H1 (cell line): ENCODE data around the gene NAV2. TPM values are rescaled to one million over a fixed set of nuclear protein-coding genes. Genes with fewer than 3 reads are reported as not detected.

Experiments
- CTCF ChIA-PET: fragments of 300-600 bp; sonication (Branson Sonifier 250); formaldehyde crosslinking; loops from one replicate; lab custom pipeline; 2021; ENCODE audit not compliant: partially characterized antibody; lab: Charles Lee
- POLR2A ChIA-PET: fragments of 300-600 bp; sonication (Branson Sonifier 250); formaldehyde crosslinking; loops from one replicate; lab custom pipeline; 2021; ENCODE audit warnings: inconsistent platforms; ENCODE audit not compliant: partially characterized antibody; lab: Charles Lee
- DNase-seq, 2 experiments: peaks; one replicate each; pipeline versions ENCODE4 v3.0.0 to v3.0.0-alpha.2; 2010 to 2022; ENCODE audit warnings: low spot score in 2 of 2, low read depth in 1 of 2, mixed read lengths in 1 of 2
- FAIRE-seq: peaks from 2 replicates; lab custom pipeline; 2011; peaks lifted over from hg19 to GRCh38; lab: Jason Lieb, UNC
- H2AFZ ChIP-seq: 2 replicates; pipeline ENCODE4 v1.8.1; 2012; ENCODE audit warnings: low read length, inconsistent platforms
- H2AK5ac ChIP-seq: 2 replicates; pipeline ENCODE4 v1.6.1; 2013; ENCODE audit warnings: low read depth, low read length
- H2BK120ac ChIP-seq: replicated peaks from 2 replicates; pipeline ENCODE3; 2013; ENCODE audit warnings: low read depth, low read length, inconsistent platforms
- H2BK12ac ChIP-seq: 2 replicates; pipeline ENCODE4 v1.6.1; 2013; ENCODE audit warnings: low read depth, low read length
- H2BK15ac ChIP-seq: 2 replicates; pipeline ENCODE4 v1.6.1; 2013; ENCODE audit warnings: low read length
- H2BK20ac ChIP-seq: 2 replicates; pipeline ENCODE4 v1.6.1; 2013; ENCODE audit warnings: low read length
- H2BK5ac ChIP-seq: 2 replicates; pipeline ENCODE4 v1.6.1; 2013; ENCODE audit warnings: low read depth, low read length
- H3K14ac ChIP-seq: 2 replicates; pipeline ENCODE4 v1.6.1; 2013; ENCODE audit warnings: inconsistent platforms; ENCODE audit not compliant: insufficient read length
- H3K18ac ChIP-seq: 2 replicates; pipeline ENCODE4 v1.6.1; 2013; ENCODE audit warnings: low read length; ENCODE audit errors: extremely low read depth
- H3K23ac ChIP-seq: 2 replicates; pipeline ENCODE4 v1.6.1; 2013; ENCODE audit warnings: inconsistent platforms; ENCODE audit not compliant: insufficient read length
- H3K23me2 ChIP-seq: 2 replicates; pipeline ENCODE4 v1.6.1; 2013; ENCODE audit warnings: low read depth, low read length
- H3K27ac ChIP-seq: 2 replicates; pipeline ENCODE4 v1.6.1; 2011; ENCODE audit warnings: low read depth, low read length, inconsistent platforms
- H3K27me3 ChIP-seq, 4 experiments: replicated peaks in 1 of 4; 1 replicate in 1 of 4; 2 replicates in 3 of 4; pipeline versions ENCODE4 v1.6.1 to v1.8.1; 2011 to 2013; ENCODE audit warnings: low read length in 3 of 4, mild to moderate bottlenecking in 3 of 4, inconsistent platforms in 2 of 4, mixed read lengths in 2 of 4, moderate library complexity in 1 of 4; ENCODE audit not compliant: control insufficient read depth in 3 of 4, insufficient read depth in 3 of 4; ENCODE audit errors: extremely low read depth in 1 of 4
- H3K36me3 ChIP-seq, 4 experiments: 2 replicates each; pipeline versions ENCODE4 v1.6.1 to v1.8.1; 2011 to 2013; ENCODE audit warnings: mild to moderate bottlenecking in 4 of 4, low read length in 3 of 4, moderate library complexity in 2 of 4, control low read depth in 1 of 4, inconsistent platforms in 1 of 4; ENCODE audit not compliant: insufficient read depth in 4 of 4, control insufficient read depth in 2 of 4
- H3K4ac ChIP-seq: replicated peaks from 2 replicates; pipeline ENCODE3; 2013; ENCODE audit warnings: low read length, low read depth, mixed read lengths, inconsistent platforms; ENCODE audit not compliant: insufficient read length
- H3K4me1 ChIP-seq, 4 experiments: replicated peaks in 1 of 4; 1 replicate in 1 of 4; 2 replicates in 3 of 4; pipeline versions ENCODE4 v1.6.1 to v1.8.1; 2011 to 2013; ENCODE audit warnings: low read length in 3 of 4, inconsistent platforms in 2 of 4, mixed read lengths in 1 of 4; ENCODE audit not compliant: insufficient read depth in 4 of 4, control insufficient read depth in 3 of 4
- H3K4me2 ChIP-seq, 2 experiments: 2 replicates each; pipeline versions ENCODE4 v1.6.1 to v1.8.1; 2011 to 2013; ENCODE audit warnings: low read depth in 2 of 2, low read length in 2 of 2, control low read depth in 1 of 2, inconsistent platforms in 1 of 2, mild to moderate bottlenecking in 1 of 2; ENCODE audit not compliant: insufficient read depth in 1 of 2
- H3K4me3 ChIP-seq, 4 experiments: fragments of 200-600, 300-600 bp in 1 of 4; sonication (generic), shearing (Covaris generic), sonication (Bioruptor Twin) in 1 of 4; 2 replicates each; pipeline versions ENCODE4 v1.5.1 to v1.8.1; 2011 to 2016; ENCODE audit warnings: low read length in 4 of 4, low read depth in 3 of 4, control low read depth in 2 of 4, inconsistent platforms in 2 of 4, mild to moderate bottlenecking in 2 of 4, mixed read lengths in 1 of 4, moderate library complexity in 1 of 4; ENCODE audit not compliant: insufficient read depth in 2 of 4; ENCODE audit errors: extremely low read depth in 1 of 4
- H3K56ac ChIP-seq: replicated peaks from 2 replicates; pipeline ENCODE3; 2013; ENCODE audit warnings: low read depth, mild to moderate bottlenecking, mixed read lengths, low read length, inconsistent platforms; ENCODE audit not compliant: insufficient read length
- H3K79me1 ChIP-seq: 2 replicates; pipeline ENCODE4 v1.6.1; 2013; ENCODE audit warnings: low read depth, low read length, control low read depth
- H3K79me2 ChIP-seq, 2 experiments: 2 replicates each; pipeline versions ENCODE4 v1.6.1 to v1.8.1; 2012 to 2013; ENCODE audit warnings: low read length in 2 of 2, mild to moderate bottlenecking in 2 of 2, inconsistent platforms in 1 of 2; ENCODE audit not compliant: insufficient read depth in 2 of 2, control insufficient read depth in 1 of 2
- H3K9ac ChIP-seq, 4 experiments: replicated peaks in 1 of 4; 1 replicate in 1 of 4; 2 replicates in 3 of 4; pipeline versions ENCODE4 v1.6.1 to v1.8.1; 2011 to 2013; ENCODE audit warnings: low read depth in 3 of 4, low read length in 3 of 4, control low read depth in 2 of 4, mild to moderate bottlenecking in 2 of 4, moderate library complexity in 2 of 4, inconsistent platforms in 1 of 4; ENCODE audit errors: extremely low read depth in 1 of 4
- H3K9me3 ChIP-seq, 2 experiments: 2 replicates each; pipeline versions ENCODE4 v1.6.1 to v1.8.1; 2012 to 2013; ENCODE audit warnings: mild to moderate bottlenecking in 2 of 2, moderate library complexity in 2 of 2, control low read depth in 1 of 2, inconsistent platforms in 1 of 2, low read depth in 1 of 2, low read length in 1 of 2, mixed read lengths in 1 of 2; ENCODE audit not compliant: insufficient read depth in 2 of 2
- H4K20me1 ChIP-seq, 2 experiments: replicated peaks in 1 of 2; 2 replicates each; pipeline versions ENCODE3 to v1.8.1; 2011 to 2013; ENCODE audit warnings: inconsistent platforms in 2 of 2, low read length in 2 of 2, mild to moderate bottlenecking in 1 of 2; ENCODE audit not compliant: insufficient read depth in 2 of 2, control insufficient read depth in 1 of 2
- H4K5ac ChIP-seq: 2 replicates; pipeline ENCODE4 v1.6.1; 2013; ENCODE audit warnings: low read length, low read depth, mixed read lengths, inconsistent platforms; ENCODE audit not compliant: insufficient read length
- H4K8ac ChIP-seq: 2 replicates; pipeline ENCODE4 v1.8.0; 2013; ENCODE audit warnings: mild to moderate bottlenecking, moderate library complexity, low read length, inconsistent platforms; ENCODE audit not compliant: insufficient read depth; ENCODE audit errors: extremely low read depth
- H4K91ac ChIP-seq: replicated peaks from 2 replicates; pipeline ENCODE3; 2013; ENCODE audit warnings: low read length, mixed read lengths, inconsistent platforms; ENCODE audit not compliant: insufficient read length
- CEBPB ChIP-seq: IDR thresholded peaks from 2 replicates; pipeline ENCODE4 v1.6.1; 2012; ENCODE audit warnings: low read depth, low read length
- CTBP2 ChIP-seq: IDR thresholded peaks from 2 replicates; pipeline ENCODE4 v1.7.0; 2011; ENCODE audit warnings: borderline replicate concordance, mild to moderate bottlenecking, moderate library complexity, mixed read lengths, low read length; ENCODE audit not compliant: insufficient read depth, insufficient read length
- EP300 ChIP-seq, 2 experiments: IDR thresholded peaks; 1 replicate in 1 of 2; 2 replicates in 1 of 2; pipeline ENCODE4 v1.6.1; 2011 to 2012; ENCODE audit warnings: low read depth in 2 of 2, low read length in 2 of 2, mild to moderate bottlenecking in 2 of 2, borderline replicate concordance in 1 of 2, inconsistent platforms in 1 of 2, moderate library complexity in 1 of 2
- EZH2 ChIP-seq: fragments of 200-600 bp; sonication (generic); IDR thresholded peaks from 2 replicates; pipeline ENCODE4 v1.7.1; 2012; ENCODE audit warnings: low read depth, mild to moderate bottlenecking, moderate library complexity, low read length, inconsistent platforms; ENCODE audit not compliant: severe bottlenecking
- GABPA ChIP-seq: IDR thresholded peaks from 2 replicates; pipeline ENCODE4 v1.6.1; 2011; ENCODE audit warnings: mild to moderate bottlenecking, low read length, moderate library complexity, borderline replicate concordance; ENCODE audit not compliant: insufficient read depth
- MAX ChIP-seq: IDR thresholded peaks from 2 replicates; pipeline ENCODE4 v1.6.1; 2012; ENCODE audit warnings: inconsistent platforms
- NRF1 ChIP-seq: IDR thresholded peaks from 2 replicates; pipeline ENCODE4 v1.6.1; 2011; ENCODE audit warnings: mild to moderate bottlenecking, low read depth, low read length, improper control_type of control experiment
- POLR2A ChIP-seq, 2 experiments: IDR thresholded peaks; 1 replicate in 1 of 2; 2 replicates in 1 of 2; pipeline ENCODE4 v1.6.1; 2011; ENCODE audit warnings: low read depth in 2 of 2, low read length in 2 of 2, mild to moderate bottlenecking in 2 of 2; ENCODE audit errors: control extremely low read depth in 1 of 2
- POLR2AphosphoS5 ChIP-seq: IDR thresholded peaks from 2 replicates; pipeline ENCODE4 v1.6.1; 2011; ENCODE audit warnings: low read depth, low read length
- SAP30 ChIP-seq: fragments of 300-600 bp; sonication (generic); IDR thresholded peaks from 2 replicates; pipeline ENCODE4 v1.7.1; 2012; ENCODE audit warnings: low read length, moderate library complexity, mild to moderate bottlenecking, inconsistent platforms; ENCODE audit not compliant: insufficient read depth, insufficient replicate concordance
- SIRT6 ChIP-seq: IDR thresholded peaks from one replicate; pipeline ENCODE4 v1.7.1; 2012; ENCODE audit warnings: low read length, inconsistent platforms
- TBP ChIP-seq: IDR thresholded peaks from 2 replicates; pipeline ENCODE4 v1.6.1; 2011; ENCODE audit warnings: low read depth, low read length, improper control_type of control experiment
- TCF12 ChIP-seq: IDR thresholded peaks from 2 replicates; pipeline ENCODE4 v1.6.1; 2011; ENCODE audit warnings: low read depth, mild to moderate bottlenecking, low read length
- WGBS, 2 experiments: shearing (Covaris generic) in 1 of 2; methylation state at CpG; one replicate each; pipeline versions ENCODE4 v1.1.6 to v1.1.7; 2013 to 2015; ENCODE audit warnings: low lambda C conversion rate in 2 of 2, mixed read lengths in 2 of 2, inconsistent platforms in 1 of 2, low coverage in 1 of 2, missing lambda C conversion rate in 1 of 2; ENCODE audit not compliant: insufficient replicate concordance in 2 of 2, insufficient coverage in 1 of 2, insufficient read length in 1 of 2; ENCODE audit errors: extremely low coverage in 1 of 2, missing lambda C conversion rate in 1 of 2; 5-methylcytosine and 5-hydroxymethylcytosine counted together
- polyA plus RNA-seq, 7 experiments: library from polyadenylated mRNA; depleted of rRNA in 3 of 7; stranded (reverse) in 5 of 7; unstranded in 2 of 7; fragments of >200 nt in 5 of 7; fragments of 200-250 nt in 2 of 7; gene quantifications; 1 replicate in 5 of 7; 2 replicates in 1 of 7; 4 replicates in 1 of 7; pipeline versions ENCODE4 v1.2.1 to v1.2.3, GENCODE V29; 2011 to 2013; ENCODE audit warnings: missing spikeins in 2 of 7, mixed read lengths in 2 of 7
- total RNA-seq: library from RNA; stranded (reverse); fragmentation: NEBNext Ultra II Directional; extraction: Animal tissue kit (Norgen Biotek cat#: 25700); gene quantifications from 2 replicates; pipeline ENCODE4 v1.2.1, GENCODE V29; 2021

Gene NAV2
- total and polyA plus RNA-seq, 2 of the 8 experiments (the other 6 are each of a cell fraction or from before 2014, with no cell fraction given) = 35.6 to 73.6 TPM

- CTCF ChIA-PET = interaction anchor here (0.6 to 3.4 kb wide), 11 partner anchors 12 to 549 kb away, joined by 3 to 11 read pairs (median 3); no protein-coding TSS in a partner anchor
- Histone ChIP-seq H3K9ac (no peak overlapping the region), H4K91ac (no peak overlapping the region), H4K5ac (no peak overlapping the region), H3K79me2 (no peaks in the 10 kb centered on the region; a peak in 1 of 4 replicates), H2BK5ac (no peak overlapping the region), H3K56ac (no peak overlapping the region), H3K36me3 (peaks cover 0 to 15% (median 3%) of the 10 kb centered on the region in 4 experiments; a peak in 4 of 8 replicates), H2AFZ (no peak overlapping the region), H3K79me1 (no peaks in the 10 kb centered on the region; the same call in 1 of the 2 replicates), H3K27ac (no peak overlapping the region), H3K4me3 (no peak overlapping the region), H3K18ac (no peak overlapping the region), H3K4me1 (peaks cover 4 to 18% (median 15%) of the 10 kb centered on the region in 4 experiments), H2BK120ac (no peak overlapping the region), H3K23ac (no peak overlapping the region), H2AK5ac (no peak overlapping the region), H3K23me2 (no peaks in the 10 kb centered on the region), H3K27me3 (no peaks in the 10 kb centered on the region), H4K8ac (no peak overlapping the region), H3K14ac (no peak overlapping the region), H2BK20ac (no peak overlapping the region), H3K4ac (no peak overlapping the region), H2BK15ac (no peak overlapping the region), H3K4me2 (no peak overlapping the region), H3K9me3 (no peaks in the 10 kb centered on the region), H2BK12ac (no peak overlapping the region), H4K20me1 (peaks cover 0 to 2% of the 10 kb centered on the region in 2 experiments)
- no peak for TF ChIP-seq NRF1
- no peak for TF ChIP-seq SAP30
- no peak for TF ChIP-seq TBP
- no peak for TF ChIP-seq POLR2A (IDR thresholded peaks at IDR 0.05; ENCODE audit: control extremely low read depth in 1 of 2, low read depth in 2 of 2, low read length in 2 of 2)
- no peak for TF ChIP-seq CEBPB
- TF ChIP-seq POLR2AphosphoS5 = no peak
- no peak for TF ChIP-seq EP300 (IDR thresholded peaks at IDR 0.05; ENCODE audit: borderline replicate concordance in 1 of 2, low read depth in 2 of 2, low read length in 2 of 2)
- TF ChIP-seq CTBP2 = no peak
- no peak for TF ChIP-seq SIRT6
- TF ChIP-seq MAX = no peak
- no peak for TF ChIP-seq TCF12
- no peak for TF ChIP-seq EZH2
- no peak for TF ChIP-seq GABPA
- DNase-seq (no peak), FAIRE-seq (no peak)
- WGBS, 2 experiments = 80% methylated on average over 1 of the region's 1 CpG; no CpG with 5 or more reads in 1 of the 2 experiments
- POLR2A ChIA-PET = interaction anchor here (0.5 kb wide), 1 partner anchor 93 kb away, joined by 3 read pairs; no protein-coding TSS in a partner anchor
Measured at GRCh38 chr11:19915808-19916207, 203.2 kb downstream of the NAV2 start.
